ENCODE results near the gene CDK14.

The CDK14 gene

GRCh38 chr7:90580051-90580450 lies 16.1 kb upstream of the CDK14 start:
- POLR2A ChIA-PET = no interaction called here

GRCh38 chr7:90582164-90582563 lies 14.0 kb upstream of the CDK14 start:
- ChIA-PET CTCF (no interaction called here), POLR2A (no interaction called here)
- no peak for TF ChIP-seq CTCF (IDR thresholded peaks at IDR 0.05; ENCODE audit: control extremely low read depth, extremely low read depth, low read depth, missing control alignments)
- no peak for DNase-seq (ENCODE audit: extremely low spot score)

More at GRCh38 chr7:90580051-90580450, 16.1 kb upstream of the CDK14 start:
- CTCF ChIA-PET = interaction anchor here (0.9 to 1.6 kb wide), 5 partner anchors 10 to 125 kb away, joined by 3 to 4 read pairs (median 3); partner anchors contain the start of gene CDK14
- no peak for TF ChIP-seq CTCF (IDR thresholded peaks at IDR 0.05; ENCODE audit: control extremely low read depth, extremely low read depth, low read depth, missing control alignments)
- no peak for DNase-seq (ENCODE audit: extremely low spot score)

- no peak for TF ChIP-seq CTCF (IDR thresholded peaks at IDR 0.05; ENCODE audit: control extremely low read depth, extremely low read depth, low read depth, missing control alignments)
- ChIA-PET POLR2A (no interaction called here), CTCF (interaction anchor here (1.6 kb wide), 1 partner anchor 12 kb away, joined by 3 read pairs; no protein-coding TSS in a partner anchor)
- DNase-seq (ENCODE audit: extremely low spot score) = no peak
These were observed 11.7 kb upstream of the CDK14 start for GRCh38 chr7:90584378-90584777.

- CTCF ChIA-PET = interaction anchor here (1.0 kb wide), 1 partner anchor 10 kb away, joined by 4 read pairs; the partner anchor contains the start of gene CDK14
- DNase-seq (ENCODE audit: extremely low spot score) = no peak
- no peak for TF ChIP-seq CTCF (IDR thresholded peaks at IDR 0.05; ENCODE audit: control extremely low read depth, extremely low read depth, low read depth, missing control alignments)
- POLR2A ChIA-PET = no interaction called here
These were observed 10.0 kb upstream of the CDK14 start for GRCh38 chr7:90586091-90586490.

GRCh38 chr7:90587766-90588165 lies 8.4 kb upstream of the CDK14 start:
- ChIA-PET POLR2A (no interaction called here), CTCF (interaction anchor here (0.7 kb wide), 1 partner anchor 9 kb away, joined by 3 read pairs; the partner anchor contains the start of gene CDK14)
- DNase-seq (ENCODE audit: extremely low spot score) = no peak
- TF ChIP-seq CTCF (IDR thresholded peaks at IDR 0.05; ENCODE audit: control extremely low read depth, extremely low read depth, low read depth, missing control alignments) = no peak

GRCh38 chr7:90592033-90592432 lies 4.1 kb upstream of the CDK14 start:
- no peak for DNase-seq (ENCODE audit: extremely low spot score)
- ChIA-PET POLR2A (no interaction called here), CTCF (interaction anchor here (1.0 to 1.8 kb wide), 2 partner anchors 10 to 116 kb away, joined by 3 read pairs; no protein-coding TSS in a partner anchor)
- no peak for TF ChIP-seq CTCF (IDR thresholded peaks at IDR 0.05; ENCODE audit: control extremely low read depth, extremely low read depth, low read depth, missing control alignments)

Measured in GM10248 (cell line).